Astrocyte of the cerebellum (primary cell): Measurements from ENCODE around the gene EYS.

Source experiments
- DNase-seq: peaks from one replicate; pipeline ENCODE4 v3.0.0-alpha.2; 2011; ENCODE audit warnings: low read depth
- H3K4me3 ChIP-seq: 2 replicates; pipeline ENCODE4 v1.5.1; 2011; ENCODE audit warnings: mild to moderate bottlenecking, low read depth, low read length, moderate library complexity
- in situ Hi-C: cut with HindIII; loops from 2 replicates; pipeline ENCODE4 v1.10.0; 2017; ENCODE audit warnings: low sequenced_read_pairs
- TF ChIP-seq, protein P1 (sequence below): IDR thresholded peaks from 2 replicates; pipeline ENCODE4 v1.5.1; 2012; ENCODE audit warnings: low read length, low read depth, moderate library complexity, mild to moderate bottlenecking; ENCODE audit errors: missing control alignments

EYS gene

DNA sequence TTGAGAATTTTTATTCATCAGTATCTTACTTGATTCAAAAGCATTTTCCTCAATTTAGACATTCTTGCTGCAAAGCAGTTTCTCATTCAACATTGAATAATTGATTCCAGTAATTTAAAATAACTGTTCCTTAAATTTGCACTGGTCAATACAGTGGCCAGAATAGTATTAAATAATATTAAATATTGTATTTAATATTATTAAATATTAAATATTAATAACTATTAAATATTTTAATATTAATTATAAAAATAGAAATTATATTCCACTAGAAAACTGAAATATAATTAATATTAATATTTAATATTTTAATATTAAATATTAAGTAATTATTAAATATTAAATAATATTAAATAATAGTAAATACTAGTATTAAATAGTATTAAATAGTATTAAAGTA, 758.8 kb downstream of the EYS start:
- H3K4me3 ChIP-seq: no peak overlapping the region
- in situ Hi-C loops: no loop called here
- TF ChIP-seq, protein P1, sequence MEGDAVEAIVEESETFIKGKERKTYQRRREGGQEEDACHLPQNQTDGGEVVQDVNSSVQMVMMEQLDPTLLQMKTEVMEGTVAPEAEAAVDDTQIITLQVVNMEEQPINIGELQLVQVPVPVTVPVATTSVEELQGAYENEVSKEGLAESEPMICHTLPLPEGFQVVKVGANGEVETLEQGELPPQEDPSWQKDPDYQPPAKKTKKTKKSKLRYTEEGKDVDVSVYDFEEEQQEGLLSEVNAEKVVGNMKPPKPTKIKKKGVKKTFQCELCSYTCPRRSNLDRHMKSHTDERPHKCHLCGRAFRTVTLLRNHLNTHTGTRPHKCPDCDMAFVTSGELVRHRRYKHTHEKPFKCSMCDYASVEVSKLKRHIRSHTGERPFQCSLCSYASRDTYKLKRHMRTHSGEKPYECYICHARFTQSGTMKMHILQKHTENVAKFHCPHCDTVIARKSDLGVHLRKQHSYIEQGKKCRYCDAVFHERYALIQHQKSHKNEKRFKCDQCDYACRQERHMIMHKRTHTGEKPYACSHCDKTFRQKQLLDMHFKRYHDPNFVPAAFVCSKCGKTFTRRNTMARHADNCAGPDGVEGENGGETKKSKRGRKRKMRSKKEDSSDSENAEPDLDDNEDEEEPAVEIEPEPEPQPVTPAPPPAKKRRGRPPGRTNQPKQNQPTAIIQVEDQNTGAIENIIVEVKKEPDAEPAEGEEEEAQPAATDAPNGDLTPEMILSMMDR: no peak
- DNase-seq: no peak

DNA sequence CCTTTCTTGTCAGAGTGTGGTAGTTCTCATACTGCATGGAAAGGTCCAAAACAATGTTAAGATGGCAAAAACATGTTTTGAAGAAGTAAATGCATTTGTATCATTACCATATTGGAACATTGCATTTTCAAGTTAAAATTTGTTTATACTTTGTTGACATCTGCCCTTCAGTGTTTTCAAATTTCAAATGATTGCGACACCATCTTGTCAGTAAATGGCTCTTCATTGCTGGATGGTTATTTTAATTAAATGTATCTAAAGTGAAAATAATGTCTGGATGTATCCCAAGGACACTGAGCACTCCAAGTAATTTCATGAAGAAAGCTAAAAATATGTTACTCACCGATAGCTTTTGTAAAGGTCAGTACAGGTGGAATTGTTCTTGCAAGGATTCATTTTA, 761.6 kb downstream of the EYS start:
- H3K4me3 ChIP-seq: no peak overlapping the region
- in situ Hi-C loops: no loop called here

DNA sequence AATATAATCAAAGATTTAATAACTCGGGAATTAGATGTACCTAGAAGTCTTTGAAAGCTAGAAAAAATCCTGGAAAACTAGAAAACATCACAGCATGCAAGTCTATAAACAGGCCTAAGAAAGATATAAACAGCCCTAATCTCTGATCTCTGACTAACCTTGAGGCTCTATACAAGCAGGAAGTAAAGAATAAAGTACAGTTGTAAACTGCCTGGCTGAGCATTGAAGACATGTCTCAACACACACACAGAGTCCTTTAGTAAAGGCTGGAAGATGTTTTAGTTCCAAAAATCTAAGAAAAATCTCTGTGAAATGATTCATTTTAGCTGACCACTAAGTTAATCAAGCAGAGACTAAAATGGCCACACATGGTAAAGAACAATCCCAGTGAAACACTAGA, 774.5 kb downstream of the EYS start:
- in situ Hi-C loops: no loop called here
- TF ChIP-seq, protein P1: no peak

More for the DNA sequence above, 761.6 kb downstream of the EYS start:
- TF ChIP-seq, protein P1: no peak
- no peak for DNase-seq

DNA sequence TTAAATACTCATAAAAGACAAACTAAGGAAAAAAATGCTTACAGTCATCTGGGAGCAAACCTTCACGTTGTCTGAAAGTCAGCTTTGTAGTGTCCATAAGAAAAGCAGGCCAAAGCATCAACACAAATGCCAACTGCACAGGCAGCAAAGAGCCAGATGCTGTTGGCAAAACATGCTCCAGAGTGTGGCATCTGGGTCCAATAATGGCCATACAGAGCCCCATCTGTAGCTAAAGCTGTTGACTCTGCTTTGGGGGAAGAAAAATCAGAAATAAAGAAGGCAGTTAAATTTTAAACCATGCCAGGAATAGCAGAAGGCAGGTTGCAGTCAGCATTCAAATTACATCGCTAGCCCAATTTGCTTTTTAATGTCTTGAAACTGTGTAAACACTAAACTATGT, 776.3 kb downstream of the EYS start:
- H3K4me3 ChIP-seq: no peak overlapping the region
- TF ChIP-seq, protein P1: no peak
- in situ Hi-C loops: no loop called here
- DNase-seq: no peak

More for the DNA sequence above, 774.5 kb downstream of the EYS start:
- no peak overlapping the region for H3K4me3 ChIP-seq
- DNase-seq: no peak

DNA sequence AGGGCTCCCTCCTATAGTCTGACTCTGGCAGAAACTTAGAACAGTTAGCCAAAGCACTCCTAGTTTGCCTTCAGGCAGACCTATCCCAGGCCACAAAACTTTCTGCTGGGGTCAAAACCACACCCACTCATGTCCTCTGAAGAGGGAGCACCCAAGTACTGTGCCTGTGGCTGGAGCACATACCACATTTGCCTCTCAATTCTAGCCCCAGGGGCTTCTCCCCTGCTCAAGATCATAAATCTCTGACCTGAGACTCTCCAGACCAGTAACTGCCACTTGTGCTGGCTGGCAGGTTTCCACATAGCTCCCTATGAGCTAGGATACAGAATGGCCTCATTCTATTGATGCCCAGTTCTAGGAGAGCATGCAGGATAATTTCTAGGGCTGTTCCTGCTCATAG, 781.0 kb downstream of the EYS start:
- no peak for DNase-seq
- TF ChIP-seq, protein P1: no peak
- in situ Hi-C loops: no loop called here
- no peak overlapping the region for H3K4me3 ChIP-seq

DNA sequence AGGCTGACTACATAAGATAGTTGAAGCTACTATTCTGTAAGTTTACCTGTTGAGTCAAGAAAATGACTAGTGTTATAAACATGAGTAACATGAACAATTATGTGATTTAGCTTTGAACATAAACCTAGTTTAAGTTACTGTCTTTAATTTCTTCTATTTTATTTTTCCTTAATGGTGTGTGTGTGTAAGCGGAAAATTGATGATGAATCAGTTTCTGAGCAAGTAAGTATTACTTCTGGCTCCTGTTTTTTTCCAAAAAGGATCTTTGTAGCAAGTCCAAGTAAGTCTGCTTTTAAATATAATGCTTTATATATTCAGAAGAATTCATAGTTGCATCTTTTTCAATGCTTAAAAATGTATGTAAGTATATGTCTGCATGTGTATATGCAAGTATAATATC, 786.8 kb downstream of the EYS start:
- in situ Hi-C loops: no loop called here
- TF ChIP-seq, protein P1: no peak
- no peak overlapping the region for H3K4me3 ChIP-seq
- no peak for DNase-seq

DNA sequence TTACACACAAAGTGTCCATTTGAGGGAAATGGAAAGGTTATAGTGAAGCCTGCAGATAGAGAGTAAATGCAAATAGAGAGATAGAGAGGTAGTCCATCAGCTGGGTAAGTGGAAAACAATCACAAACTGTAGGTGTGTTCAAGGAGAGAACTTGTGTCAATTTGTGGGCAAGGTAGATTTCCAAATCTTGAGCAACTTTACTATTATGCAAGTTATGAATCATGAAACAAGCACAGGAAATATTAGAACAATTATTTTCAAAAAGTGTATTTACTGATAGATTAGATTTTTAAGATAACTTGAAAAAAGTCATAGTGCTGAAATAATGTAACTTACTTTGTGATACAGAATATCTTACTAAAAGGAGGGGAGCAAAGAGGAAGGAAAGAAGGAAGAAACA, 792.9 kb downstream of the EYS start:
- TF ChIP-seq, protein P1: no peak
- no peak overlapping the region for H3K4me3 ChIP-seq
- DNase-seq: no peak
- in situ Hi-C loops: no loop called here
